D721Med (cell line): Measurements from ENCODE around the gene CDK13.

Experiments
- DNase-seq: peaks from one replicate; pipeline ENCODE4 v3.0.0; 2011; ENCODE audit warnings: low spot score; ENCODE audit not compliant: insufficient read length
- FAIRE-seq: peaks from 2 replicates; lab custom pipeline; 2011; peaks lifted over from hg19 to GRCh38; lab: Jason Lieb, UNC
- CTCF ChIP-seq: IDR thresholded peaks from 2 replicates; pipeline ENCODE4 v1.5.1; 2012; ENCODE audit warnings: mild to moderate bottlenecking, control low read depth; ENCODE audit not compliant: insufficient read depth; ENCODE audit errors: missing control alignments

The CDK13 gene

GRCh38 chr7:39954694-39955093, 4.6 kb downstream of the CDK13 start:
- DNase-seq (no peak), FAIRE-seq (no peak)

GRCh38 chr7:39958038-39958437, 8.0 kb downstream of the CDK13 start:
- no peak for TF ChIP-seq CTCF
- FAIRE-seq (peak; percentile 29), DNase-seq (no peak)

More at GRCh38 chr7:39954694-39955093, 4.6 kb downstream of the CDK13 start:
- TF ChIP-seq CTCF, result no peak

- DNase-seq (no peak), FAIRE-seq (no peak)
- no peak for TF ChIP-seq CTCF
Measured at GRCh38 chr7:39967406-39968161, 17.5 kb downstream of the CDK13 start.

- no peak for DNase-seq
- no peak for FAIRE-seq
- no peak for TF ChIP-seq CTCF
Measured at GRCh38 chr7:39969431-39969830, 19.4 kb downstream of the CDK13 start.

- TF ChIP-seq CTCF, result no peak
- no peak for DNase-seq
- no peak for FAIRE-seq
Measured at GRCh38 chr7:39971924-39972323, 21.9 kb downstream of the CDK13 start.

- FAIRE-seq (no peak), DNase-seq (no peak)
- TF ChIP-seq CTCF, result no peak
Measured at GRCh38 chr7:39973801-39974200, 23.7 kb downstream of the CDK13 start.

GRCh38 chr7:39978230-39978934, 28.3 kb downstream of the CDK13 start:
- FAIRE-seq (no peak), DNase-seq (no peak)
- no peak for TF ChIP-seq CTCF
